Caco-2 (cell line): ENCODE measurements around the gene SLC6A5. TPM values are rescaled to one million over a fixed set of nuclear protein-coding genes. Genes with fewer than 3 reads are reported as not detected.

Experiments used
- BruUV-seq: library from RNA; stranded (reverse); fragments of 400-500 nt; replicated peaks from 2 replicates; lab custom pipeline; 2021; lab: Mats Ljungman, UMichigan
- CTCF ChIA-PET: fragments of 300-600 bp; sonication (Branson Sonifier 250); formaldehyde crosslinking; loops from one replicate; lab custom pipeline; 2022; ENCODE audit warnings: antibody characterized with exemption; lab: Charles Lee
- POLR2A ChIA-PET: fragments of 300-600 bp; sonication (Branson Sonifier 250); formaldehyde crosslinking; loops from one replicate; lab custom pipeline; 2022; ENCODE audit warnings: antibody characterized with exemption; lab: Charles Lee
- DNase-seq, 2 experiments: peaks; one replicate each; pipeline versions ENCODE4 v3.0.0 to v3.0.0-alpha.2; 2020 to 2022
- H3K27me3 ChIP-seq: replicated peaks from 2 replicates; pipeline ENCODE4 v1.6.0; 2011; ENCODE audit warnings: low read length; ENCODE audit not compliant: control insufficient read depth, insufficient read depth
- H3K36me3 ChIP-seq: 2 replicates; pipeline ENCODE4 v1.5.1; 2011; ENCODE audit warnings: low read length; ENCODE audit not compliant: control insufficient read depth, insufficient read depth
- H3K4me1 ChIP-seq: fragments of 250-450 bp; sonication (Bioruptor Pico); 2 replicates; pipeline ENCODE4 v1.5.1; 2020; ENCODE audit warnings: mild to moderate bottlenecking
- H3K4me3 ChIP-seq: 2 replicates; pipeline ENCODE4 v1.5.1; 2011; ENCODE audit warnings: low read depth, mild to moderate bottlenecking, control low read depth, low read length
- H3K9me3 ChIP-seq: fragments of 250-450 bp; sonication (Bioruptor Pico); 2 replicates; pipeline ENCODE4 v1.5.1; 2020; ENCODE audit warnings: mild to moderate bottlenecking, moderate library complexity
- H3K27ac Mint-ChIP-seq: one replicate; pipeline ENCODE4 v1.8.0; 2022; ENCODE audit warnings: mixed read lengths; ENCODE audit not compliant: unreplicated experiment
- H3K27me3 Mint-ChIP-seq: one replicate; pipeline ENCODE4 v1.8.0; 2022; ENCODE audit warnings: mixed read lengths; ENCODE audit not compliant: insufficient read depth, unreplicated experiment
- H3K36me3 Mint-ChIP-seq: one replicate; pipeline ENCODE4 v1.8.0; 2022; ENCODE audit warnings: mild to moderate bottlenecking, mixed read lengths; ENCODE audit not compliant: insufficient read depth, unreplicated experiment
- H3K4me1 Mint-ChIP-seq: one replicate; pipeline ENCODE4 v1.8.0; 2022; ENCODE audit warnings: low read depth, mixed read lengths; ENCODE audit not compliant: unreplicated experiment
- H3K4me3 Mint-ChIP-seq: one replicate; pipeline ENCODE4 v1.8.0; 2022; ENCODE audit warnings: mild to moderate bottlenecking, moderate library complexity, mixed read lengths; ENCODE audit not compliant: unreplicated experiment
- H3K9me3 Mint-ChIP-seq: one replicate; pipeline ENCODE4 v1.8.0; 2022; ENCODE audit warnings: mixed read lengths; ENCODE audit not compliant: unreplicated experiment
- CTCF ChIP-seq, 2 experiments: fragments of 200-600 bp in 1 of 2; IDR thresholded peaks; 1 replicate in 1 of 2; 2 replicates in 1 of 2; pipeline versions ENCODE4 v1.5.1 to v1.8.0; 2011 to 2022; ENCODE audit warnings: antibody characterized with exemption in 1 of 2, control low read depth in 1 of 2, inconsistent platforms in 1 of 2, low read depth in 1 of 2, low read length in 1 of 2, mild to moderate bottlenecking in 1 of 2, moderate library complexity in 1 of 2; ENCODE audit not compliant: insufficient read depth in 1 of 2, severe bottlenecking in 1 of 2, unreplicated experiment in 1 of 2
- intact Hi-C: fragments of 100-400 bp; cut with micrococcal nuclease; formaldehyde crosslinking; loops from one replicate; pipeline ENCODE4 v1.10.0; 2022; ENCODE audit not compliant: unreplicated experiment
- total RNA-seq: library from RNA; stranded (reverse); gene quantifications from 2 replicates; pipeline ENCODE4 v1.2.3, GENCODE V29; 2022

Gene SLC6A5
- total RNA-seq, 1 experiment from 2014 or later: not detected

GRCh38 chr11:20627701-20628100, 28.3 kb downstream of the SLC6A5 start:
- no peaks in the 10 kb centered on the region for H3K9me3 ChIP-seq

GRCh38 chr11:20631519-20632168, 32.2 kb downstream of the SLC6A5 start:
- no peaks in the 10 kb centered on the region for H3K36me3 Mint-ChIP-seq
- intact Hi-C loops: no loop called here
- Histone ChIP-seq H3K27me3 (no peaks in the 10 kb centered on the region), H3K9me3 (no peaks in the 10 kb centered on the region), H3K4me1 (no peaks in the 10 kb centered on the region), H3K36me3 (no peaks in the 10 kb centered on the region), H3K4me3 (no peak overlapping the region)
- no peak for DNase-seq
- H3K4me1 Mint-ChIP-seq: no peaks in the 10 kb centered on the region
- H3K27ac Mint-ChIP-seq: no peak overlapping the region
- H3K4me3 Mint-ChIP-seq: no peak overlapping the region
- CTCF ChIA-PET: no interaction called here
- H3K27me3 Mint-ChIP-seq: peaks cover 15% of the 10 kb centered on the region
- POLR2A ChIA-PET: no interaction called here
- no peak for TF ChIP-seq CTCF (IDR thresholded peaks at IDR 0.05; ENCODE audit: insufficient read depth in 1 of 2, low read depth in 1 of 2, low read length in 1 of 2, severe bottlenecking in 1 of 2, unreplicated experiment in 1 of 2)
- no TSS peak for BruUV-seq
- no peaks in the 10 kb centered on the region for H3K9me3 Mint-ChIP-seq

More at GRCh38 chr11:20627701-20628100, 28.3 kb downstream of the SLC6A5 start:
- POLR2A ChIA-PET: no interaction called here
- Histone ChIP-seq H3K36me3 (no peaks in the 10 kb centered on the region), H3K4me3 (no peak overlapping the region), H3K27me3 (peaks cover 2% of the 10 kb centered on the region; the same call in 1 of the 2 replicates), H3K4me1 (no peaks in the 10 kb centered on the region)
- peaks cover 30% of the 10 kb centered on the region for H3K27me3 Mint-ChIP-seq
- no peaks in the 10 kb centered on the region for H3K9me3 Mint-ChIP-seq
- H3K4me1 Mint-ChIP-seq: no peaks in the 10 kb centered on the region
- CTCF ChIA-PET: no interaction called here
- no peak for TF ChIP-seq CTCF (IDR thresholded peaks at IDR 0.05; ENCODE audit: insufficient read depth in 1 of 2, low read depth in 1 of 2, low read length in 1 of 2, severe bottlenecking in 1 of 2, unreplicated experiment in 1 of 2)
- no TSS peak for BruUV-seq
- H3K4me3 Mint-ChIP-seq: no peak overlapping the region
- intact Hi-C loops: no loop called here
- no peak for DNase-seq
- no peaks in the 10 kb centered on the region for H3K36me3 Mint-ChIP-seq
- H3K27ac Mint-ChIP-seq: no peak overlapping the region

GRCh38 chr11:20632169-20632532, 32.7 kb downstream of the SLC6A5 start:
- no peaks in the 10 kb centered on the region for H3K36me3 Mint-ChIP-seq
- Histone ChIP-seq H3K36me3 (no peaks in the 10 kb centered on the region), H3K9me3 (no peaks in the 10 kb centered on the region), H3K4me1 (no peaks in the 10 kb centered on the region), H3K4me3 (no peak overlapping the region), H3K27me3 (no peaks in the 10 kb centered on the region)
- no TSS peak for BruUV-seq
- POLR2A ChIA-PET: no interaction called here
- no peaks in the 10 kb centered on the region for H3K9me3 Mint-ChIP-seq
- CTCF ChIA-PET: no interaction called here
- no peak overlapping the region for H3K27ac Mint-ChIP-seq
- intact Hi-C loops: no loop called here
- no peak for TF ChIP-seq CTCF (IDR thresholded peaks at IDR 0.05; ENCODE audit: insufficient read depth in 1 of 2, low read depth in 1 of 2, low read length in 1 of 2, severe bottlenecking in 1 of 2, unreplicated experiment in 1 of 2)
- no peak overlapping the region for H3K4me3 Mint-ChIP-seq
- peaks cover 10% of the 10 kb centered on the region for H3K27me3 Mint-ChIP-seq
- no peaks in the 10 kb centered on the region for H3K4me1 Mint-ChIP-seq
- DNase-seq: no peak
